ENCODE results near the gene KCNIP2.

Gene KCNIP2

GRCh38 chr10:101839002-101839401 lies 4.6 kb downstream of the KCNIP2 start:
- no peak overlapping the region for H3K27ac ChIP-seq
- H3K36me3 ChIP-seq, result no peaks in the 10 kb centered on the region
- no peak overlapping the region for H3K4me2 ChIP-seq
- no peak overlapping the region for H3K9ac ChIP-seq
- peaks cover 39% of the 10 kb centered on the region for H3K4me1 ChIP-seq
- no peaks in the 10 kb centered on the region for H3K9me3 ChIP-seq
- H3K4me3 ChIP-seq, result no peak overlapping the region
- peaks cover 19% of the 10 kb centered on the region for H3K27me3 ChIP-seq
- TF ChIP-seq Cebpa-rat (IDR thresholded peaks at IDR 0.05), result no peak
- peaks cover 54% of the 10 kb centered on the region for H4K20me1 ChIP-seq

GRCh38 chr10:101838416-101838970 lies 5.1 kb downstream of the KCNIP2 start:
- no peak overlapping the region for H3K4me2 ChIP-seq
- H4K20me1 ChIP-seq, result peaks cover 53% of the 10 kb centered on the region
- no peak overlapping the region for H3K27ac ChIP-seq
- TF ChIP-seq Cebpa-rat (IDR thresholded peaks at IDR 0.05), result no peak
- no peaks in the 10 kb centered on the region for H3K9me3 ChIP-seq
- H3K36me3 ChIP-seq, result no peaks in the 10 kb centered on the region
- H3K27me3 ChIP-seq, result peaks cover 19% of the 10 kb centered on the region
- H3K4me1 ChIP-seq, result peaks cover 44% of the 10 kb centered on the region
- no peak overlapping the region for H3K9ac ChIP-seq
- H3K4me3 ChIP-seq, result no peak overlapping the region

- Histone ChIP-seq H4K20me1 (peaks cover 45% of the 10 kb centered on the region), H3K9ac (no peak overlapping the region), H3K27me3 (peaks cover 14% of the 10 kb centered on the region), H3K4me1 (peaks cover 44% of the 10 kb centered on the region), H3K4me2 (no peak overlapping the region), H3K27ac (no peak overlapping the region), H3K9me3 (no peaks in the 10 kb centered on the region), H3K4me3 (no peak overlapping the region), H3K36me3 (no peaks in the 10 kb centered on the region)
- TF ChIP-seq Cebpa-rat (IDR thresholded peaks at IDR 0.05), result no peak
Observed at GRCh38 chr10:101837748-101838147, 5.9 kb downstream of the KCNIP2 start.

GRCh38 chr10:101835362-101835761 lies 8.2 kb downstream of the KCNIP2 start:
- Histone ChIP-seq H4K20me1 (peaks cover 22% of the 10 kb centered on the region), H3K27ac (no peak overlapping the region), H3K4me2 (no peak overlapping the region), H3K9ac (no peak overlapping the region), H3K36me3 (no peaks in the 10 kb centered on the region), H3K4me3 (no peak overlapping the region), H3K27me3 (no peaks in the 10 kb centered on the region), H3K9me3 (no peaks in the 10 kb centered on the region), H3K4me1 (peaks cover 45% of the 10 kb centered on the region)
- no peak for TF ChIP-seq Cebpa-rat (IDR thresholded peaks at IDR 0.05)

GRCh38 chr10:101834341-101834740 lies 9.3 kb downstream of the KCNIP2 start:
- Histone ChIP-seq H4K20me1 (peaks cover 22% of the 10 kb centered on the region), H3K9ac (no peak overlapping the region), H3K9me3 (no peaks in the 10 kb centered on the region), H3K4me3 (no peak overlapping the region), H3K36me3 (no peaks in the 10 kb centered on the region), H3K27ac (no peak overlapping the region), H3K4me1 (peaks cover 43% of the 10 kb centered on the region), H3K4me2 (peak overlapping the region; percentile 66), H3K27me3 (no peaks in the 10 kb centered on the region)
- no peak for TF ChIP-seq Cebpa-rat (IDR thresholded peaks at IDR 0.05)

GRCh38 chr10:101833466-101833865 lies 10.1 kb downstream of the KCNIP2 start:
- Histone ChIP-seq H3K9ac (no peak overlapping the region), H3K27ac (no peak overlapping the region), H3K9me3 (no peaks in the 10 kb centered on the region), H3K27me3 (no peaks in the 10 kb centered on the region), H3K36me3 (no peaks in the 10 kb centered on the region), H3K4me2 (no peak overlapping the region), H4K20me1 (peaks cover 14% of the 10 kb centered on the region), H3K4me1 (peaks cover 52% of the 10 kb centered on the region), H3K4me3 (no peak overlapping the region)
- TF ChIP-seq Cebpa-rat (IDR thresholded peaks at IDR 0.05), result no peak

- Histone ChIP-seq H3K9me3 (no peaks in the 10 kb centered on the region), H3K4me1 (peaks cover 55% of the 10 kb centered on the region), H3K9ac (no peak overlapping the region), H3K27ac (no peak overlapping the region), H4K20me1 (peaks cover 5% of the 10 kb centered on the region; the same call in 1 of the 2 replicates), H3K4me2 (no peak overlapping the region; the same call in 1 of the 2 replicates), H3K36me3 (peaks cover 5% of the 10 kb centered on the region; the same call in 1 of the 2 replicates), H3K4me3 (no peak overlapping the region), H3K27me3 (no peaks in the 10 kb centered on the region)
- TF ChIP-seq Cebpa-rat (IDR thresholded peaks at IDR 0.05), result no peak
Observed at GRCh38 chr10:101832325-101832771, 11.3 kb downstream of the KCNIP2 start.

- Histone ChIP-seq H4K20me1 (peaks cover 5% of the 10 kb centered on the region; the same call in 1 of the 2 replicates), H3K9ac (peak overlapping the region; percentile 71), H3K4me1 (peaks cover 64% of the 10 kb centered on the region), H3K4me2 (peak overlapping the region; percentile 91), H3K9me3 (no peaks in the 10 kb centered on the region), H3K36me3 (peaks cover 5% of the 10 kb centered on the region; the same call in 1 of the 2 replicates), H3K27ac (peak overlapping the region; percentile 61), H3K4me3 (peak overlapping the region; percentile 68), H3K27me3 (no peaks in the 10 kb centered on the region)
- TF ChIP-seq Cebpa-rat (IDR thresholded peaks at IDR 0.05), result no peak
Observed at GRCh38 chr10:101831169-101831811, 12.3 kb downstream of the KCNIP2 start.

- Histone ChIP-seq H4K20me1 (peaks cover 5% of the 10 kb centered on the region; the same call in 1 of the 2 replicates), H3K4me2 (peak overlapping the region; percentile 91), H3K27ac (peak overlapping the region; percentile 61), H3K36me3 (peaks cover 5% of the 10 kb centered on the region; the same call in 1 of the 2 replicates), H3K4me3 (peak overlapping the region; percentile 68), H3K9ac (peak overlapping the region; percentile 71), H3K27me3 (no peaks in the 10 kb centered on the region), H3K4me1 (peaks cover 66% of the 10 kb centered on the region), H3K9me3 (no peaks in the 10 kb centered on the region)
- TF ChIP-seq Cebpa-rat (IDR thresholded peaks at IDR 0.05), result no peak
Observed at GRCh38 chr10:101830322-101831168, 13.1 kb downstream of the KCNIP2 start.
